Measurements from ENCODE around the gene AP1AR. TPM values are rescaled to one million over a fixed set of nuclear protein-coding genes. Genes with fewer than 3 reads are reported as not detected.

The AP1AR gene
- total RNA-seq, 1 experiment from 2014 or later: 38.4 TPM

- DNase-seq (ENCODE audit: unreplicated experiment): no peak
- no TSS peak for BruUV-seq (replicated peaks)
- Mint-ChIP-seq H3K36me3 (ENCODE audit: insufficient read depth, unreplicated experiment) (peaks cover 6% of the 10 kb centered on the region), H3K4me3 (ENCODE audit: unreplicated experiment) (no peak overlapping the region), H3K27ac (ENCODE audit: low read depth, unreplicated experiment) (no peak overlapping the region), H3K4me1 (ENCODE audit: insufficient read depth, unreplicated experiment) (no peaks in the 10 kb centered on the region), H3K27me3 (ENCODE audit: insufficient read depth, unreplicated experiment) (no peaks in the 10 kb centered on the region), H3K9me3 (ENCODE audit: unreplicated experiment) (no peaks in the 10 kb centered on the region)
- no peak for TF ChIP-seq CTCF (IDR thresholded peaks at IDR 0.05; ENCODE audit: unreplicated experiment)
- ChIA-PET POLR2A (interaction anchor here (1.2 to 9.8 kb wide), 2 partner anchors 11 to 79 kb away, joined by 4 to 141 read pairs; partner anchors contain the start of gene AP1AR), CTCF (interaction anchor here (0.7 to 0.8 kb wide), 3 partner anchors 17 to 545 kb away, joined by 3 to 4 read pairs (median 3); no protein-coding TSS in a partner anchor)
- intact Hi-C loops (cut with micrococcal nuclease): no loop called here
These were observed 11.7 kb upstream of the AP1AR start for GRCh38 chr4:112219826-112220366.

- intact Hi-C loops (cut with micrococcal nuclease): no loop called here
- Mint-ChIP-seq H3K27ac (ENCODE audit: low read depth, unreplicated experiment) (no peak overlapping the region), H3K4me3 (ENCODE audit: unreplicated experiment) (no peak overlapping the region), H3K36me3 (ENCODE audit: insufficient read depth, unreplicated experiment) (peaks cover 6% of the 10 kb centered on the region), H3K27me3 (ENCODE audit: insufficient read depth, unreplicated experiment) (no peaks in the 10 kb centered on the region), H3K9me3 (ENCODE audit: unreplicated experiment) (no peaks in the 10 kb centered on the region), H3K4me1 (ENCODE audit: insufficient read depth, unreplicated experiment) (no peaks in the 10 kb centered on the region)
- ChIA-PET POLR2A (interaction anchor here (1.1 kb wide), 1 partner anchor 9 kb away, joined by 3 read pairs; no protein-coding TSS in a partner anchor), CTCF (interaction anchor here (0.6 to 0.9 kb wide), 5 partner anchors 9 to 120 kb away, joined by 3 to 6 read pairs (median 4); no protein-coding TSS in a partner anchor)
- TF ChIP-seq CTCF (IDR thresholded peaks at IDR 0.05; ENCODE audit: unreplicated experiment): no peak
- DNase-seq (ENCODE audit: unreplicated experiment): no peak
- no TSS peak for BruUV-seq (replicated peaks)
These were observed 9.2 kb upstream of the AP1AR start for GRCh38 chr4:112222219-112222955.

GRCh38 chr4:112225157-112225556 is 6.4 kb upstream of the AP1AR start:
- POLR2A ChIA-PET: interaction anchor here (1.3 kb wide), 3 partner anchors 11 to 82 kb away, joined by 3 to 4 read pairs (median 4); no protein-coding TSS in a partner anchor
- TF ChIP-seq CTCF (IDR thresholded peaks at IDR 0.05; ENCODE audit: unreplicated experiment): no peak
- no TSS peak for BruUV-seq (replicated peaks)
- DNase-seq (ENCODE audit: unreplicated experiment): no peak
- H3K36me3 Mint-ChIP-seq (ENCODE audit: insufficient read depth, unreplicated experiment): peaks cover 2% of the 10 kb centered on the region
- CTCF ChIA-PET: interaction anchor here (0.6 to 2.0 kb wide), 3 partner anchors 9 to 796 kb away, joined by 3 to 6 read pairs (median 3); no protein-coding TSS in a partner anchor
- H3K9me3 Mint-ChIP-seq (ENCODE audit: unreplicated experiment): no peaks in the 10 kb centered on the region
- no peak overlapping the region for H3K27ac Mint-ChIP-seq (ENCODE audit: low read depth, unreplicated experiment)
- intact Hi-C loops (cut with micrococcal nuclease): no loop called here
- H3K4me3 Mint-ChIP-seq (ENCODE audit: unreplicated experiment): no peak overlapping the region
- no peaks in the 10 kb centered on the region for H3K27me3 Mint-ChIP-seq (ENCODE audit: insufficient read depth, unreplicated experiment)
- no peaks in the 10 kb centered on the region for H3K4me1 Mint-ChIP-seq (ENCODE audit: insufficient read depth, unreplicated experiment)
